GM12878 (cell line): ENCODE results near the gene RPL32. TPM values are rescaled to one million over a fixed set of nuclear protein-coding genes. Genes with fewer than 3 reads are reported as not detected.

Experiments
- ATAC-seq: fragments of 200-7000 bp; cut with Tn5 transposase; 3 replicates; pipeline ENCODE4 v1.9.1; 2020; ENCODE audit warnings: mild to moderate bottlenecking, moderate library complexity
- BruUV-seq: library from RNA; stranded (reverse); fragments of 400-500 nt; replicated peaks from 2 replicates; lab custom pipeline; 2021; lab: Mats Ljungman, UMichigan
- CTCF ChIA-PET: fragments of 300-600 bp; sonication (Branson Sonifier 250); formaldehyde crosslinking; extraction: SDS; loops from one replicate; lab custom pipeline; 2021; ENCODE audit warnings: inconsistent platforms; lab: Yijun Ruan, JAX
- POLR2A ChIA-PET: fragments of 350-600 bp; formaldehyde crosslinking; extraction: SDS; loops from one replicate; lab custom pipeline; 2021; ENCODE audit warnings: inconsistent platforms; lab: Charles Lee
- RAD21 ChIA-PET: fragments of 300-600 bp; sonication (Branson Sonifier 250); formaldehyde crosslinking; loops from one replicate; lab custom pipeline; 2023; ENCODE audit warnings: antibody characterized with exemption; ENCODE audit not compliant: unreplicated experiment; lab: Charles Lee
- SMC1A ChIA-PET: fragments of 300-600 bp; sonication (Branson Sonifier 250); formaldehyde crosslinking; loops from one replicate; lab custom pipeline; 2023; ENCODE audit not compliant: unreplicated experiment, uncharacterized antibody; lab: Charles Lee
- DNase-seq: peaks from one replicate; pipeline ENCODE4 v3.0.0-alpha.2; 2011; ENCODE audit warnings: low read depth, low spot score
- FAIRE-seq: peaks from 3 replicates; lab custom pipeline; 2011; peaks lifted over from hg19 to GRCh38; lab: Jason Lieb, UNC
- H2AFZ ChIP-seq: 2 replicates; pipeline ENCODE4 v1.6.0; 2011; ENCODE audit warnings: low read depth, low read length, control low read depth; ENCODE audit not compliant: control insufficient read depth
- H3K27ac ChIP-seq: 2 replicates; pipeline ENCODE4 v1.5.1; 2011; ENCODE audit warnings: control low read depth; ENCODE audit not compliant: control insufficient read depth, insufficient read depth
- H3K27me3 ChIP-seq, 2 experiments: replicated peaks in 1 of 2; 2 replicates each; pipeline versions ENCODE4 v1.6.0 to v1.6.1; 2011; ENCODE audit warnings: low read length in 1 of 2; ENCODE audit not compliant: control insufficient read depth in 2 of 2, insufficient read depth in 2 of 2
- H3K36me3 ChIP-seq, 2 experiments: 2 replicates each; pipeline ENCODE4 v1.5.1; 2011; ENCODE audit warnings: low read length in 1 of 2; ENCODE audit not compliant: control insufficient read depth in 2 of 2, insufficient read depth in 2 of 2
- H3K4me1 ChIP-seq: 2 replicates; pipeline ENCODE4 v1.6.1; 2011; ENCODE audit warnings: mild to moderate bottlenecking, low read length, moderate library complexity, mixed read lengths; ENCODE audit not compliant: control insufficient read depth, insufficient read depth
- H3K4me2 ChIP-seq: 2 replicates; pipeline ENCODE4 v1.6.0; 2011; ENCODE audit warnings: control low read depth; ENCODE audit not compliant: control insufficient read depth, insufficient read depth
- H3K4me3 ChIP-seq: fragments of 200-600 bp; sonication (generic); 2 replicates; pipeline ENCODE4 v1.5.1; 2016
- H3K79me2 ChIP-seq: 2 replicates; pipeline ENCODE4 v1.6.0; 2011; ENCODE audit warnings: low read length; ENCODE audit not compliant: control insufficient read depth, insufficient read depth
- H3K9ac ChIP-seq: 2 replicates; pipeline ENCODE4 v1.8.0; 2011; ENCODE audit warnings: low read length, control low read depth, mixed read lengths; ENCODE audit not compliant: control insufficient read depth, insufficient read depth
- H3K9me3 ChIP-seq: replicated peaks from 3 replicates; pipeline ENCODE4 v1.5.1; 2011; ENCODE audit warnings: mild to moderate bottlenecking, low read length; ENCODE audit not compliant: control insufficient read depth, insufficient read depth
- H4K20me1 ChIP-seq: 2 replicates; pipeline ENCODE4 v1.6.0; 2011; ENCODE audit not compliant: control insufficient read depth, insufficient read depth
- CREM ChIP-seq: IDR thresholded peaks from 2 replicates; pipeline ENCODE4 v1.6.1; 2014; ENCODE audit warnings: antibody characterized with exemption, low read depth
- EED ChIP-seq: sonication (generic); IDR thresholded peaks from 2 replicates; pipeline ENCODE4 v1.6.1; 2016; ENCODE audit warnings: antibody characterized with exemption, low read depth
- FOXK2 ChIP-seq: fragments of 450-650 bp; IDR thresholded peaks from 2 replicates; pipeline ENCODE4 v1.6.1; 2017; ENCODE audit warnings: mild to moderate bottlenecking, moderate library complexity
- HCFC1 ChIP-seq: fragments of 150-350 bp; IDR thresholded peaks from 2 replicates; pipeline ENCODE4 v1.6.1; 2014; ENCODE audit warnings: low read length
- LARP7 ChIP-seq: fragments of 450-650 bp; IDR thresholded peaks from 2 replicates; pipeline ENCODE4 v1.6.1; 2017; ENCODE audit warnings: mild to moderate bottlenecking
- MEF2B ChIP-seq: fragments of 450-650 bp; IDR thresholded peaks from 2 replicates; pipeline ENCODE4 v1.6.1; 2018; ENCODE audit warnings: mild to moderate bottlenecking, moderate library complexity; ENCODE audit not compliant: partially characterized antibody, poor library complexity, severe bottlenecking
- PML ChIP-seq: IDR thresholded peaks from 2 replicates; pipeline ENCODE4 v1.6.1; 2012; ENCODE audit warnings: low read length, inconsistent platforms
- POLR2AphosphoS5 ChIP-seq: IDR thresholded peaks from 2 replicates; pipeline ENCODE4 v1.6.1; 2011; ENCODE audit warnings: mild to moderate bottlenecking, low read length, inconsistent platforms
- REST ChIP-seq: IDR thresholded peaks from 2 replicates; pipeline ENCODE4 v1.6.1; 2012; ENCODE audit warnings: mild to moderate bottlenecking, low read depth, low read length
- SRF ChIP-seq, 2 experiments: IDR thresholded peaks; 2 replicates each; pipeline ENCODE4 v1.6.1; 2011; ENCODE audit warnings: low read depth in 2 of 2, low read length in 2 of 2, mild to moderate bottlenecking in 1 of 2, moderate library complexity in 1 of 2
- SUZ12 ChIP-seq: fragments of 200-600 bp; sonication (generic); IDR thresholded peaks from one replicate; pipeline ENCODE4 v1.6.1; 2018; ENCODE audit warnings: antibody characterized with exemption, mild to moderate bottlenecking; ENCODE audit not compliant: unreplicated experiment
- TCF12 ChIP-seq: IDR thresholded peaks from 2 replicates; pipeline ENCODE4 v1.6.1; 2011; ENCODE audit warnings: low read depth, mild to moderate bottlenecking, low read length
- TCF7 ChIP-seq: IDR thresholded peaks from 2 replicates; pipeline ENCODE4 v1.6.1; 2014; ENCODE audit warnings: antibody characterized with exemption, borderline replicate concordance
- ZNF274 ChIP-seq: IDR thresholded peaks from one replicate; pipeline ENCODE4 v1.8.0; 2011; ENCODE audit not compliant: insufficient read length, insufficient read depth
- WGBS: methylation state at CpG from one replicate; pipeline ENCODE4 v1.1.6; 2016; ENCODE audit warnings: low lambda C conversion rate; ENCODE audit not compliant: insufficient replicate concordance, insufficient coverage; ENCODE audit errors: missing lambda C conversion rate; 5-methylcytosine and 5-hydroxymethylcytosine counted together
- in situ Hi-C: fragments of 300-500 bp; cut with MboI; formaldehyde crosslinking; loops from 9 replicates; pipeline ENCODE4 v1.14.3; 2018; ENCODE audit warnings: mixed read lengths
- intact Hi-C: fragments of 100-400 bp; cut with micrococcal nuclease; formaldehyde crosslinking; loops from one replicate; pipeline ENCODE4 v1.14.2; 2022; ENCODE audit not compliant: unreplicated experiment
- polyA plus RNA-seq, 11 experiments: library from polyadenylated mRNA; depleted of rRNA in 4 of 11; unstranded in 6 of 11; stranded (reverse) in 5 of 11; fragments of >200 nt; fragmentation: Nextera tagmentation in 4 of 11; fragmentation: Illumina TruSeq in 1 of 11; extraction: Ambion mirVana in 4 of 11; extraction: Trizol in 1 of 11; gene quantifications; 1 replicate in 1 of 11; 2 replicates in 10 of 11; pipeline versions ENCODE4 v1.2.1 to v1.2.3, GENCODE V29; 2011 to 2016; ENCODE audit warnings: inconsistent platforms in 2 of 11, missing spikeins in 2 of 11, low read depth in 1 of 11
- total RNA-seq, 4 experiments: library from RNA; depleted of rRNA in 3 of 4; stranded (reverse); fragments of >200 nt in 3 of 4; fragmentation: Illumina TruSeq in 1 of 4; extraction: Trizol in 1 of 4; gene quantifications; 2 replicates each; pipeline versions ENCODE4 v1.2.1 to v1.2.3, GENCODE V29; 2013 to 2021
- TF ChIP-seq, protein P1 (sequence below): IDR thresholded peaks from 2 replicates; pipeline ENCODE4 v1.6.1; 2012; ENCODE audit warnings: low read length, inconsistent platforms
- TF ChIP-seq, protein P2 (sequence below): IDR thresholded peaks from 2 replicates; pipeline ENCODE4 v1.6.1; 2011; ENCODE audit warnings: borderline replicate concordance, low read depth, mild to moderate bottlenecking, moderate library complexity, low read length; ENCODE audit not compliant: insufficient read depth, poor library complexity, severe bottlenecking

Gene RPL32
- total and polyA plus RNA-seq, 10 of the 15 experiments (the other 5 are each of a cell fraction or from before 2014, with no cell fraction given), result 1,533 to 5,147 (median 3,350) TPM

GRCh38 chr3:12803371-12803770 is 38.0 kb downstream of the RPL32 start:
- SMC1A ChIA-PET, result no interaction called here
- FAIRE-seq, result no peak
- Histone ChIP-seq H3K79me2 (no peaks in the 10 kb centered on the region), H4K20me1 (no peaks in the 10 kb centered on the region), H3K27me3 (no peaks in the 10 kb centered on the region; a peak in 1 of 4 replicates), H3K9ac (no peak overlapping the region), H3K36me3 (no peaks in the 10 kb centered on the region), H3K4me3 (no peak overlapping the region), H3K4me2 (no peak overlapping the region), H3K4me1 (no peaks in the 10 kb centered on the region), H3K27ac (no peak overlapping the region), H3K9me3 (no peaks in the 10 kb centered on the region), H2AFZ (no peak overlapping the region)
- 46% methylated on average over 12 of the region's 12 CpGs for WGBS
- DNase-seq, result no peak
- in situ Hi-C loops, result no loop called here
- RAD21 ChIA-PET, result interaction anchor here (0.6 kb wide), 1 partner anchor 21 kb away, joined by 3 read pairs; no protein-coding TSS in a partner anchor
- CTCF ChIA-PET, result interaction anchor here (0.6 kb wide), 1 partner anchor 9 kb away, joined by 5 read pairs; no protein-coding TSS in a partner anchor
- ATAC-seq, result no peak
- no TSS peak for BruUV-seq
- POLR2A ChIA-PET, result no interaction called here
- intact Hi-C loops, result no loop called here
- TF ChIP-seq EED (no peak), REST (no peak), SUZ12 (no peak), FOXK2 (no peak), CREM (no peak), HCFC1 (no peak), TCF7 (no peak), TCF12 (no peak), LARP7 (no peak), POLR2AphosphoS5 (no peak), PML (no peak), SRF (IDR thresholded peaks at IDR 0.05; ENCODE audit: low read depth in 2 of 2, low read length in 2 of 2) (no peak), MEF2B (no peak), ZNF274 (no peak)
- TF ChIP-seq, protein P1, sequence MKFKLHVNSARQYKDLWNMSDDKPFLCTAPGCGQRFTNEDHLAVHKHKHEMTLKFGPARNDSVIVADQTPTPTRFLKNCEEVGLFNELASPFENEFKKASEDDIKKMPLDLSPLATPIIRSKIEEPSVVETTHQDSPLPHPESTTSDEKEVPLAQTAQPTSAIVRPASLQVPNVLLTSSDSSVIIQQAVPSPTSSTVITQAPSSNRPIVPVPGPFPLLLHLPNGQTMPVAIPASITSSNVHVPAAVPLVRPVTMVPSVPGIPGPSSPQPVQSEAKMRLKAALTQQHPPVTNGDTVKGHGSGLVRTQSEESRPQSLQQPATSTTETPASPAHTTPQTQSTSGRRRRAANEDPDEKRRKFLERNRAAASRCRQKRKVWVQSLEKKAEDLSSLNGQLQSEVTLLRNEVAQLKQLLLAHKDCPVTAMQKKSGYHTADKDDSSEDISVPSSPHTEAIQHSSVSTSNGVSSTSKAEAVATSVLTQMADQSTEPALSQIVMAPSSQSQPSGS, result no peak
- TF ChIP-seq, protein P2, sequence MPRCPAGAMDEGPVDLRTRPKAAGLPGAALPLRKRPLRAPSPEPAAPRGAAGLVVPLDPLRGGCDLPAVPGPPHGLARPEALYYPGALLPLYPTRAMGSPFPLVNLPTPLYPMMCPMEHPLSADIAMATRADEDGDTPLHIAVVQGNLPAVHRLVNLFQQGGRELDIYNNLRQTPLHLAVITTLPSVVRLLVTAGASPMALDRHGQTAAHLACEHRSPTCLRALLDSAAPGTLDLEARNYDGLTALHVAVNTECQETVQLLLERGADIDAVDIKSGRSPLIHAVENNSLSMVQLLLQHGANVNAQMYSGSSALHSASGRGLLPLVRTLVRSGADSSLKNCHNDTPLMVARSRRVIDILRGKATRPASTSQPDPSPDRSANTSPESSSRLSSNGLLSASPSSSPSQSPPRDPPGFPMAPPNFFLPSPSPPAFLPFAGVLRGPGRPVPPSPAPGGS, result no peak
